GM19467 (cell line): ENCODE results near the gene FBXO3.
"Not testable (repeated sequence)": the region's sequence is repeated elsewhere in the genome, so short reads cannot be mapped to it uniquely, and the experiment has no call there.

ENCODE experiments used
- ATAC-seq: cut with Tn5 transposase; IDR thresholded peaks from one replicate; pipeline ENCODE4 v1.9.1; 2021; ENCODE audit warnings: mild to moderate bottlenecking, moderate library complexity; ENCODE audit not compliant: unreplicated experiment

FBXO3 gene

GRCh38 chr11:33731723-33732531 lies 42.4 kb downstream of the FBXO3 start:
- ATAC-seq = no peak

GRCh38 chr11:33730716-33731115 lies 43.6 kb downstream of the FBXO3 start:
- ATAC-seq = no peak

DNA sequence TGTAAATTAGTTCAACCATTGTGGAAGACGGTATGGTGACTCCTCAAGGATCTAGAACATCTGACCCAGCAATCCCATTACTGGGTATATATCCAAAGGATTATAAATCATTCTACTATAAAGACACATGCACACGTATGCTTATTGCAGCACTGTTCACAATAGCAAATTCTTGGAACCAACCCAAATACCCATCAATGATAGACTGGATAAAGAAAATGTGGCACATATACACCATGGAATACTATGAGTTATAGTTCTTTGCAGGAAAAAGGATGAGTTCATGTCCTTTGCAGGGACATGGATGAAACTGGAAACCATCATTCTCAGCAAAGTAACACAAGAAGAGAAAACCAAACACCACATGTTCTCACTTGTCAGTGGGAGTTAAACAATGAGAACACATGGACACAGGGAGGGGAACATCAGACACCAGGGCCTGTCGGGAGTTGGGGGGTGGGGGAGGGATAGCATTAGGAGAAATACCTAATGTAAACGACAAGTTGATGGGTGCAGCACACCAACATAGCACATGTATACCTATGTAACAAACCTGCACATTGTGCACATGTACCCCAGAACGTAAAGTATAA lies 45.2 kb downstream of the FBXO3 start:
- ATAC-seq = not testable (repeated sequence)

DNA sequence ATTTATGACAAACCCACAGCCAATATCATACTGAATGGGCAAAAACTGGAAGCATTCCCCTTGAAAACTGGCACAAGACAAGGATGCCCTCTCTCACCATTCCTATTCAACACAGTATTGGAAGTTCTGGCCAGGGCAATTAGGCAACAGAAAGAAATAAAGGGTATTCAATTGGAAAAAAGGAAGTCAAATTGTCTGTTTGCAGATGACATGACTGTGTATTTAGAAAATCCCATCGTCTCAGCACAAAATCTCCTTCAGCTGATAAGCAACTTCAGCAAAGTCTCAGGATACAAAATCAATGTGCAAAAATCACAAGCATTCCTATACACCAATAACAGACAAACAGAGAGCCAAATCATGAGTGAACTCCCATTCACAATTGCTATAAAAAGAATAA lies 46.8 kb downstream of the FBXO3 start:
- ATAC-seq = not testable (repeated sequence)

- no peak for ATAC-seq
Measured at GRCh38 chr11:33725496-33725895, 48.8 kb downstream of the FBXO3 start.

DNA sequence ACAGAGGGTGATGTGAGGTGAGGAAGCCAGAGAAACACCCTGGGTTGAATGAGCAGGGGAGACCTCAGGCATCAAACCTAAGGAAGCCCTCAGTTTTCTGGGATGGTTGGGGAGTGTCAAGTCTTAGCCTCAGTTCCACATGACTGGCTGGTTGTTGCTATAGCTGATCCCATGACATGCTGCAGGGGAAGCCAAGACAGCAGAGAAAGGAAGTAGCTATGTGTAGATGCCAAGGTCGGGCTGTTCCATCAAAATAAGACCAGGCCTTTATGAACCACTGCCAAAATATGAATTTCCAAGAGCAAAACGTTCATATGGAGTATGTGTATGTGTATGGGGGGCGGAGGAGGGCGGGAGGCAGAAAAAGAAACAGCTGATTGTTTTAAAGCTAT lies 49.7 kb downstream of the FBXO3 start:
- ATAC-seq = no peak

DNA sequence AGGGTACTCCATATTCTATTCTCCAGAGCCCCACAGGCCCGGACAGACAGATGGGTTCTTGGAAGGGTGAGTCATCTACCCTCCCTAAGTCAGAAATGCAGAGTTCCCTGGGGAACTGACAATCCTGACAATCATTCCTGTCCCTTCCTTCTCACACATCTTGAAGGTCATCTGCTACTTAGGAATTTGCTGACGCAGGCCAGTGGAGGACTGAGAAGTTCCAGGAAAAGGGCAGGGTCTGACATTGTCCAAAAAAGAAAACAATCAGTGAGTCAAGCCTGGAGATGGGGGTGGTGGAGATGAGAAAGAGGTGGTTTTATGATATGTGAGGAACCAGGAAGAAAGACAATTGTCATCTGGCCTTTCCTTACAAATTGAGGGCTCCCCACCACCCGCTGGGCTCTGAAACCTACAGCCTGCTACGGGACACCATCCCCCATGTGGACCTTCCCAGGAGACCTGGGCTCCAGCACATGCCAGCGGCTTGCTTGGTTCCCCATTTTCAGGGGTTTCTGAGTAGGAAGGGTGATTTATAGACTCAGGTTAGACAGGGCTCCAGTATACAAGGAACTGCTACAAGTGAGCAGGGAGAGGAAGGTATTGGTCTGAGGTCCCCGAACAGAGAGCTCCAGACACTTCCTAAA lies 51.0 kb downstream of the FBXO3 start:
- ATAC-seq = no peak

- no peak for ATAC-seq
Measured at GRCh38 chr11:33722590-33723234, 51.6 kb downstream of the FBXO3 start.

DNA sequence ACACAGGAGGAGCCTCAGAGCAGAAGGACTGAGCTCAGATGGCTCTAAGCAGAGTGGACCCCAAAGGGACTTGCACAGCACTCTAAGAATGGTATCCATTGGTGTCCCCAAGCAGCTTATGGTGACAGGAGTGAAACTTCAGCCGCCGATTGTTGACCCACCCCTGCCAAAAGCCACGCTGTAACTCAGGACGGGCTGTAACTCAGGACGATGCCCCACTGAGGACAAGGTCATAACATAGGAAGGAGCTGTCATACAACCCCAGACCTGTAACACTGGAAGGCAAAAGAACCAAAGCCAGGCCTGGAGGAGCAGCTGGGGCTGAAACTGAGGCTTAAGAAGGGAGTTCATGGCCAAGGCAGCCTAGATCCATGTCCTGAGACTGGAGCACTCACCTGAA lies 52.3 kb downstream of the FBXO3 start:
- no peak for ATAC-seq

DNA sequence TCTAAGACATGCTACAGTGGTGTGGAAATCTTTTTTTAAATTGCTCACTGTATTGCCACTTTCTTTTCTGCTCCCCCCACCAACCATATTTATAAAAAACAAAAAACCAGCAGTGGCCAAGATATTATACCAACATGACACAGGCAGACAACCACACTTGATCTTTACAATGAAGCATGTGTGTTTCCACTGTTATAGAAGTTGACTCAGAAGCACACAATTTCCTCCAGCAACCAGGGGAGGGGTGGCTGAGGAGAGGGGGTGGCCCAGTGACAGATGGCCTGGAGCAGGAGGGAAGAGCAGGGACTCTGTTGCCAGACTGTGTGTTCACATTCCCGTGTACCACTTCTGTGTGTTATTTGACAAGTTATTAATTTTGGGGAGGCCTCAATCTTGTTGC lies 52.9 kb downstream of the FBXO3 start:
- ATAC-seq = no peak

GRCh38 chr11:33719587-33719986 lies 54.7 kb downstream of the FBXO3 start:
- ATAC-seq = no peak

DNA sequence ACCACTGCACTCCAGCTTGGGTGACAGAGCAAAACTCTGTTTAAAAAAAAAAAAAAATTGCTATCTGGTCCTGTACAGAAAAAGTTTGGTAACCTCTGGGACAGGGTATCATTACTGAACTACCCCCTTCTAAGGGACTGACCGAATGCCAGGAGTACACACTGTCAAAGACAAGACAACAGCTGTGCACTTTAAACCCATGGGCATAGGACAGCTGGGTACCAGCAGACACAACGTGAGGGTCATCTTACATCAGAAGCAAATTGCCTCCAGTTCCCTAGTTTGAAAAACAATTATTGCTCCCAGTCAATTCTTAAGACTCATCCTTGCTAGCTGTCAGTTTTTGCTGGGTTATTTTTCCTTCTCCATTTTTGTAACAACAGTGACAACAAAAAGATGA lies 55.9 kb downstream of the FBXO3 start:
- no peak for ATAC-seq

- no peak for ATAC-seq
Measured at GRCh38 chr11:33716243-33716642, 58.1 kb downstream of the FBXO3 start.

- no peak for ATAC-seq
Measured at GRCh38 chr11:33713856-33714398, 60.4 kb downstream of the FBXO3 start.

DNA sequence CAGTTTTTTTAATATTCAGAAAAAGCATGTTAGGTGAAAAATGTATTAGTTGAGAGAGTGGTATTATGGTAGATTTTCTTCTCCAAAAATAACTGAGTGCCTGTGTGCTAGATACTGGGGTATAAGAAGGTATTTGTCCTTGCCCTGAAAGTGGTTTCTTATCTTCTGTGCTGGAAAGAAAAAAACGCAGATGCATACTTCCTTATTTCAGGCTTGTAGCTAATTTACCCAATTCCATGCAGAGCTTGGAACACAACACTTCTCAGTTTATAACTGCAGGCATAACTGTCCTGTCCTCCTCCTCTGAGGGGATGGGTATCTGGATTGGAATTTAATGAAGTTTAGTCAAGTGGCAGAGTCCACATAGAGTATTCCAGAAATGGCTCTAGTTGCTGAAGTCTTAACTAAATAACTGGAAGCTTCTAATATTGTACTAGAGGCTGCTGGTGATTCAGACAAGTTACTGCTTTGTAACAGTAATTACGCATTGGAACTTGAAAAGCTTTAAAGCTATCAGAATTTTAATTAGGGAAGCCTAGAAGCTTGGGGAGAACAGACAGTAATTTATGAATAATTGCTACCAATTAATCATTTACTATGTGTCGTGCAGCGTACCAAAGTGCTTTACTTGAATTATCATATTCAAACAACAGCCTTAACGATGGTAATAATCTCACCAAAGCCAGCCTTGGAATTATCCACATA lies 61.0 kb downstream of the FBXO3 start:
- no peak for ATAC-seq

GRCh38 chr11:33712436-33712835 lies 61.9 kb downstream of the FBXO3 start:
- no peak for ATAC-seq

GRCh38 chr11:33709466-33709865 lies 64.9 kb downstream of the FBXO3 start:
- ATAC-seq = no peak

DNA sequence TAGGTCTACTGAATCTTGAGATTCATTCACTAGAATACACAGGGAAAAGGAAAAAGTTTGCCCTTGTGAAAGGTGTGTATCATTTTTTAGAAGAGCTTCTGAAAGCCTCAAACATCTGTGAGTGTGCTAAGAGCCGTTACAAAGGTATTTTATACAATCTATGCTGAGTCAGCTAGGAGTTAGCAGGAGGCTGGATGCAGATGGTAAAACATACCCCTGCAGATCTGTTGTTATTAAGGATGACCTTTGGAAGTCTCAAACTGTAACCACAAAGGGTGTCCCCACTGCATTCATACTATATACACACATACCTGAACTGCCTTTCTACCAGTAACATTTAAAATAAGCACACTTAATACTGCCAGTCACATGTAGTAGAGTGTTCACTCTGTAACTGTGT lies 65.3 kb downstream of the FBXO3 start:
- no peak for ATAC-seq

DNA sequence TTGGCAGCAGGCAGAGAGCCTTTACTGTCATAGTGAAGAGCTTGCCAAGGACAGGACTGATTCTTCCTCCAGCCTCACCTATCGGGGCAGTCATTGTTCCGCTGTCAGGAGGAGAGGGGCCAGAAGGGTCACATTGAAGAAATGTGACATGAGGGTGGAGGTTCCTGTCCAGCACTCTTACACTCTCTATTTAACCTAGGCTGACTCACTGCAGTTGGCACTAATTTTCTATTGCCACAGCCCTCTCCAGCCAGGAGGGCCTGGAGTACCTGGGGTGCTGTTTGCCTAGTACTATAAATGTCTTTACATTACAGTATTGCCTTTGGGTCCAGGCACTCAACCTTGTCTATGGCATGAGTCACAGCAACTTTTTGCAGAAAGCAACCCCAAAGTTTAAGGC lies 66.5 kb downstream of the FBXO3 start:
- ATAC-seq = not testable (repeated sequence)

GRCh38 chr11:33706966-33707365 lies 67.4 kb downstream of the FBXO3 start:
- ATAC-seq = no peak

DNA sequence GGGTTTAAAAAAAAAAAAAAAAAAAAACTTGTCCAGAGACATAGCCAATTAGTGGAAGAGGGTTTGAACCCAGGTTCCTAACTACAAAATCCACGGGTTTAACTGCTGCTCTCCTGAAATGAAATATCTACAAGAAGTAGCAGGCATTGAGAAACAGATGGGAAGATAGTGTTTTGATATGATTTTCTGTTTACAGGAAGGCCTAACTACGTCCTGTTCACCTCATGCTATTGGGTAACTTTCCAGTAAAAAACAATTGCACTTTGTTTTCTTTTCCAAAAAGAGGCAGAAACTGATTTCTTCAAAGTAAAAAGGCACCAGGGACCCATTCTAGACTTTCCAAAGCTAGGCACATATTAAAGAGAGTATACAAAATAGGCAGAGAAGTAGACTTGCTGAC lies 67.8 kb downstream of the FBXO3 start:
- no peak for ATAC-seq
